NCI-H510A treated with DMSO at 0.1 percent for 48 hours (cell line): ENCODE data around the gene BRSK2.

Source experiments
- DNase-seq: peaks from one replicate; lab custom pipeline; 2025; lab: John Stamatoyannopoulos, UW

BRSK2 gene

DNA sequence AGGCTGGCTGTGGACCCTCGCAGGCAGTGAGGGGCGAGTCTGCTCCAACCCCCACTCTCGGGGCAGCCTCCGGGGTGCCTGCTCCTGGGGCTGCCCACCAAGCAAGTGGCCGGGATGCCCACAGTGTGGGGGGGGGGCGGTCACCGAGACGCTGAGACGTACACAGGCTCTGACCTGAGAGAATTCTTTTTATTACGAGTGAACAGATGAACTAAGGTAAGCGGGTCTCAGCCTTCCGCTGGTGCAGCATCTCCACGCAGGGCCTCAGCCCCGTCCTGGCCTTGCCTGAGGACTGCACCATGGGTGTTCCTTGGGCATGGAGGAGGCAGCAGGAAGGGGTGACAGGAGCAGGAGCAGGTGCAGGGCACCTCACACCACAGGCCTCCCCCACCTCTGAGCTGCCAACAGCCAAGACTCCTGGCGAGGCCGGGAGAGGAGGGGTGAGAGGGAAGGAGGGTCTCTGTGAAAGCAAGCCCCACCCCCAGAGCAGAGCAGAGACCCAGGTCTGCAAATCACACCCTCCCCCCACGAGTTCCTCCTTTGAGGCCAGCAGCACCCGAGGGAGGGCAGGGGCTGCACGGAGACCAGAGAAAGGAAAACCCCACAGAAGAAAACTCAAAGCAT is 79.7 kb downstream of the BRSK2 start:
- no peak for DNase-seq

DNA sequence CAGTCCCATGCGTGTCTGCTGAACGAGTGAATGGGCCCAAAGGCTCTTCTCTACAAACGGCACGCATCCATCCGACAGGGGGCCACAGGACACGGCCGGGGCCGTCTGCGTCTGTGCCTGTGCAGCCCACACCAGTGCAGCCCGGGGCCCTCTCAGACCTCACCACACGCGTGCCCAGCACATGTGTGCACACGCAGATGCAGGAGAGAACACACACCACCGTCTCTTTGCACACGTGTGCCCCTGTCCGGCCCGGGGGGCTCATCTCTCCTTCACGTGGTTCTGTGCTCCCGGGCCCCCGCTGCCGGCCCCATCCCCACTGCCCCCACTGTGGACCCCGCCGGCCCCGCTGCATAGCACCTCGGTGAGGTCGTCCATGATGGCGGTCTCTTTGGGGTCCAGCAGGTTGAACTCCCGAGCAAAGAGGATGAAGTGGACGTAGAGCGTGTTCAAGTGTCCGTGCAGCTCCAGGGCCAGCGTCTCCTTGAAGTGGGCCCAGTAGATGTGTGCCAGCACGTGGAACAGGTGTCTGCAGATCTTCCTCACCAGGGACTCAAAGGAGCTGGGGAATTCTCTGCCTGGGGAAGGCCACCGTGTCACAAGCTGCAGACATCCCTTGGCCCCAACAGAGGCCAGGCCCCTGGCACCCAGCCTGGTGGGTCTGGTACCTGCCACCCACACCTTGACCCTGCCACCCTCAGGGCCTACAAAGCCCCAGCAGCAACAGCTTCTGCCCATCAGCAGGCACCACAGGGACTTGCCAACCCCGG is 80.4 kb downstream of the BRSK2 start:
- DNase-seq: no peak

DNA sequence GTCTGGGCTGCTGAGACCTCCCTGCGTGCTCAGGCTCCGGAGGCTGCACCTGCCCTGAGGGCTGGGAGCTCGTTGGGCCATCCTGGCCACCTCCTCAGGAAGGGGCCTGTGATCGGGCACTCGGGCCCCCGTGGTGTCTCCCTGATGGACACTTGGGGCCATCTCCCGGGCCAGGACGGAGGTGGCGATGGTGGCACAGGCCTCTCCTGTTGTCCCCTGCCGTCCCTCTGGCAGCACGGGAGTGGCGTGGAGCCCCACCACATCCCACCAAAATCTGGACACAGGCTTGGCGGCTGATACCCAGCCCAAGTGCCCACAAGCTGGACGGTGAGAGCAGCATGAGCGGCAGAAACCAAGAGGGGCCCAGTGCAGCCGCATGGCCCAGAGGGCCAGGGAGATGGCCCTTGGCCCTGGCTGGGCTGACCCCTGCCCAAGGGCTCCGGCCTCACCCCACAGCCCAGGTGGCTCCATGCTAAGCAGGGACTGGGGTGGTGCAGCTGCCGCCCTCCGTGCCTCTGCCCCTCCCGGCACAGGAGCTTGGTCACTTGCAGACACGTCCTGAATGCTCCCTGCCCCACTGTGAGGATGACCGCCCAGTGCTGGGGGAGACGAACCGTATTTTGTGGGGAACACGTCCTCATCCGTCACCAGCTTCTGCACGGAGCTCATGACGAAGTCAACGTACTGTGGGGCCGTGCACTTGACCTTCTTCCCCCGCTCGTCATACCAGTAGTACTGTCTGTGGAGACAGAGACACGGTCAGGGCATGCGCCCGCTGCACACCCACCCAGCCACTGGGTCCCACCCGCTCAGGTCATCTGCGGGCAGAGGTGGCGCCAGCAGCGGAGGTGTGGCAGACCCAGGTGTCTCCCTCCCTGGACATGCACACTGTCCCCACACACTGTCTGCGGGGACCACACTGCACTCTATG is 81.2 kb downstream of the BRSK2 start:
- no peak for DNase-seq

GRCh38 chr11:1471736-1472135 is 82.0 kb downstream of the BRSK2 start:
- DNase-seq: no peak

- no peak for DNase-seq
Measured at GRCh38 chr11:1472180-1473005, 82.7 kb downstream of the BRSK2 start.

- no peak for DNase-seq
Measured at GRCh38 chr11:1473011-1473628, 83.4 kb downstream of the BRSK2 start.

DNA sequence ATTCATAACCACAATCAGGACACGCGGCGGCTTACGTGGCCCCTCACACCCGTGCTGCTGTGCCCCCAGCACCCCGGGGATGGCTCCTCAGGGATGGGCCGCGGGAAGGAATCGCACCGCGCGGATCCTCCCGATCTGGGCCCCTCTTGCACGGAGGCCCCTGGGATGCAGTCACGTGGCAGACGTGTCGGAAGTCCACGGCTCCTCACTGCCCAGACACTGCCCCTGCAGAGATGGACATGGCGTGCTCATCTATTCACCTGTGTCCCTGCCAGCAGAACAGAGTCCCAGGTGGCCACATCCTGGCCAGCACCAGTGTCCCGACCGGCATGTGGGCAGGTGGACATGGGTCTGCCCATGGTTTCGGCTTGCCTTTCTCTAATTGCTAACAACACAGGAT is 84.1 kb downstream of the BRSK2 start:
- no peak for DNase-seq

- DNase-seq: no peak
Measured at GRCh38 chr11:1475841-1476240, 86.1 kb downstream of the BRSK2 start.

- no peak for DNase-seq
Measured at GRCh38 chr11:1476940-1477736, 87.4 kb downstream of the BRSK2 start.

DNA sequence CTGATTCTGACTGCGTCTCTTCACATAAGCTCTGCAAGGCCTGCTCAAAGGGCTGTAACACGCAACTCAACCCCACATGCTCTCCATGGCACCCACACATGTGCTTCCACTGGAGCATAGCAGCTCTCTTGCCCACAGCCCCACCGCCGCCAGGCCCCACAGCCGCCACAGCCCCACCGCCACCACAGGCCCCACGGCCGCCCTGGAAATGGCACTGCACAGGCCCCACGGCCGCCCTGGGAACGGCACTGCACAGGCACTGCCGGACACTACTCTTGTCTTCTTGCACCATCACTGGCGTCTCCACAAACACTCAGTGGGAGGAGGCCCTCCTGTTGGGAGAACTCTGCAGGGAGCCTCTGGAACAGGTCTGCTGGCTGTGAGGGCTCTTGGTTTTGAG is 88.3 kb downstream of the BRSK2 start:
- DNase-seq: no peak

- no peak for DNase-seq
Measured at GRCh38 chr11:1478544-1478943, 88.8 kb downstream of the BRSK2 start.

- DNase-seq: no peak
Measured at GRCh38 chr11:1479006-1479677, 89.4 kb downstream of the BRSK2 start.

DNA sequence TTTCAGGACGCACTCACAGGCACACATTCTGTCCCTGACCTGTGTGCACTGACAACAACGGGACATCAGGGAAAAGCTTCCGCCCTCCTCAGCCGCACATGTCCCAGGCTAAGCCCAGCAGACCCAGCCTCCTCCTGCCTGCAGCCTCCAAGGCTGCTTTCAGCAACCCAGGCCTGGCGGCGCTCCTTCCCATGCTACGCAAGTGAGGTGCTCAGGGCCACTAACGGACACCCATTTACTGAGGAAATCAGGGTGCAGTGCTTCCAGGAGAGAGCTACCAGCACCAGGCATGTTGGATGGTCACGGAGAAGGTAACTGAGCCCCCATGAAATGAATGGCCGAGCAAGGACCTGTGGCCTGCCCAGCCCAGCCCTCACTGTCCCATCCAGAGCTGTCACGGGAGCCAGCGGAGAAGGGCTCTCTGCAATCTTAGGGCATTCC is 90.0 kb downstream of the BRSK2 start:
- no peak for DNase-seq

DNA sequence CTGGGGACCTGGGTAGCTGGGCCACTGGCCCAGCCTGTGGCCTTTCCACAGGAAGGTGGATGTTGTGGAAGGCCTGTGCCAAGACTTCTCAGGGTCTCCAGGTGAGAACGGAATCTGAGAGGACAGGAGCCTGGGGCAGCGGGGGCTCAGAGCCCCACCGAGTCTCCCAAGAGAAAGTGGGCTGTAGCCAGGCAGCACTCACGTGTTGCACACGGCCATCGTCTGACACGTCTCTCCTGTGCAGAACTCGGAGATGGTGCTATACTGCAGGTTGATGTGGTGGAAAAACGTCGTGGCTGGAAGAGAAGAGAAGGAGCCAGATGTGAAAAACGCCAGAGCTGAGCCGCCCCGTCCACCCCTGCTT is 90.4 kb downstream of the BRSK2 start:
- DNase-seq: no peak

DNA sequence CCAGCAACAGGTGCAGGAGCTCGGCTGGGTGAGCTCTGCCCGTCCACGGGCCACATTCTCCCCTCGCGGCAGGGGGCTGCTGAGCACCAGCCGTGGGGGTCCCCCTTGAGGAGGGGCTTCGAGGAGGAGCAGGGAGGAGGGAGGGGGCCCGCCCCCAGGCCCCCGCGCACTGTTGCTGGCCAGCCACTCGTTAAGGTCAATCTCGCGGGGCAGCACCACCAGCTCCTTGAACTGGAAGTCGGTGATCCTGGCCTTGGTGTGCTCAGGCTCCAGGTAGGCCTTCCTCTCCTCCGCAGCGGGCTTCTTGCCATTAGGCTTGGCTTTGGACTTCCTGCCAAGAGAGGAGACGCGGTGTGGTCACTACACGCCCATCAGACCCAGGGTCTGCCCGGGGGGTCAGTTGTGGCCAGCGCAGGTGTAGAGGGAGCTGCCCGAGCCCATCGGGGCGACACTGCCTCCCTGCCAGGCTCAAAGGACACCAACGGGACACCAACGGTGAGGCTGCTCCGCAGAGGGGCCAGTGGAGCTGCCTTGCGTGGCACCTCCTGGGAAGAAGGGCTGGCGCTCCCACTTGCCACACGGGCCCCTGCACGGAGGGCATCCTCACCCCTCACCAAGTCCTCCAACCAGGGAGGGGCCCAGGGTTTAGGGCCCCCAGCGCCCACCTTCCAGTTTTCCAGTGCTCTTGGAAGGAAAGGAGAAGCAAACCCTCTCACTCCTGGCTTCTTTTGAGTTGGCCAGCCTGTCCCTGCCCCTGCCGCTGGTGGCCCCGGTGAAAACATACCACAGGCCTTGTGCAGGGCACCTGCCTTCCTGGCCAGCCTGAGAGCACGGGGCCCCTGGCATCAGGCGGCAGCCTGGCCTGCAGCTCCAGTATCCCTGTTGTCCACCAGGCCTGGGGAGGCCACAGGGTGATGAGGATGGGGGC is 91.1 kb downstream of the BRSK2 start:
- DNase-seq: no peak

- no peak for DNase-seq
Measured at GRCh38 chr11:1481483-1481825, 91.7 kb downstream of the BRSK2 start.

DNA sequence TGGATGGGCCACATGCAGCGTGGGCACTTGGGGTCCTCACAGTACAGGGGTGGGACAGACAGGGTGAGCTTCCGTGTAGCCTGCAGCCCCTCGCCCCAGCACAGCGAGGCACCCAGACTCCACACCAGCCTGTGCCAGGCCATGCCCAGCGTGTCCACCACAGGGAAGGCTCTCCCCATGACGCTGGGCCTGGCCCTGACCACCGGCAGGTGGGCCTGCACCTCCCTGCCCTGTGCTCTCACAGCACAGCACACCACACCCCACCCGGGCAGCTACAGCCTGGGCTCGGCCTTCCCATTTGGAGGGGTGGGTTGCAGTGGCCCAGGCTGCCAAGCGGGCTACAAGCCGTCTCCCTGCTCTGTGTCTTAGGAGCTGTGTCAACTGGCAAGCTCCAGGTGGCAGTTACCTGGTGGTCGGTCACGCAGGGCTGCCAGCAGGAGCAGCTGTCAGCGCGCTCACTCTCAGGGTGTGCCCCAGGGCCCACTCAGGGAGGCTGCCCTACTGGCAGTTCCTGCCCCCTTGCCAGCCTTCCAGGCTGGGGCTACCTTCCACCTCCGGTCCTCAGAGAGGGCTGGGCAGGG is 92.2 kb downstream of the BRSK2 start:
- DNase-seq: no peak

- no peak for DNase-seq
Measured at GRCh38 chr11:1482581-1483444, 93.1 kb downstream of the BRSK2 start.
